Effector memory CD8-positive, alpha-beta T cell (primary cell): Measurements from ENCODE around the gene NEDD9.

Experiments used
- ATAC-seq: fragments of 150-1000 bp; cut with Tn5 transposase; replicated peaks from 2 replicates; pipeline ENCODE4 v1.10.0; 2021; ENCODE audit warnings: mild to moderate bottlenecking, moderate library complexity
- DNase-seq, 3 experiments: peaks; one replicate each; pipeline ENCODE4 v3.0.0; 2021
- H3K27ac Mint-ChIP-seq, 2 donors: one replicate each; pipeline ENCODE4 v1.8.0; 2022; ENCODE audit warnings: mild to moderate bottlenecking in 2 of 2, mixed read lengths in 2 of 2, moderate library complexity in 2 of 2
- H3K27me3 Mint-ChIP-seq, 2 donors: one replicate each; pipeline ENCODE4 v1.8.0; 2022; ENCODE audit warnings: mixed read lengths in 2 of 2
- H3K36me3 Mint-ChIP-seq: one replicate; pipeline ENCODE4 v1.8.0; 2022; ENCODE audit warnings: mild to moderate bottlenecking, moderate library complexity, mixed read lengths; ENCODE audit not compliant: insufficient read depth
- H3K4me1 Mint-ChIP-seq, 2 donors: one replicate each; pipeline ENCODE4 v1.8.0; 2022; ENCODE audit warnings: low read depth in 2 of 2, mixed read lengths in 2 of 2
- H3K4me3 Mint-ChIP-seq, 2 donors: one replicate each; pipeline ENCODE4 v1.8.0; 2022; ENCODE audit warnings: mild to moderate bottlenecking in 2 of 2, mixed read lengths in 2 of 2, moderate library complexity in 2 of 2
- H3K9me3 Mint-ChIP-seq, 2 donors: one replicate each; pipeline ENCODE4 v1.8.0; 2022; ENCODE audit warnings: mixed read lengths in 2 of 2

The NEDD9 gene

GRCh38 chr6:11236915-11237314 lies 4.4 kb upstream of the NEDD9 start:
- no peaks in the 10 kb centered on the region for H3K27me3 Mint-ChIP-seq
- no peak overlapping the region for H3K4me3 Mint-ChIP-seq
- H3K27ac Mint-ChIP-seq = peak overlapping the region; percentile 87 to 92
- no peaks in the 10 kb centered on the region for H3K9me3 Mint-ChIP-seq
- H3K4me1 Mint-ChIP-seq = peaks cover 36 to 48% of the 10 kb centered on the region in 2 donors
- peaks cover 21% of the 10 kb centered on the region for H3K36me3 Mint-ChIP-seq
- DNase-seq (no peak), ATAC-seq (no peak)

- Mint-ChIP-seq H3K4me3 (no peak overlapping the region), H3K27me3 (no peaks in the 10 kb centered on the region), H3K4me1 (peaks cover 39 to 49% of the 10 kb centered on the region in 2 donors), H3K9me3 (no peaks in the 10 kb centered on the region), H3K36me3 (peaks cover 22% of the 10 kb centered on the region), H3K27ac (peak overlapping the region; percentile 87 to 92)
- peak; percentile 29 to 33 (median 30) for DNase-seq
- peak; percentile 36 for ATAC-seq
Measured at GRCh38 chr6:11236076-11236750, 3.7 kb upstream of the NEDD9 start.

- peak overlapping the region in 1 of 2 donors; percentile 87 for H3K27ac Mint-ChIP-seq
- no peak for ATAC-seq
- H3K27me3 Mint-ChIP-seq = no peaks in the 10 kb centered on the region
- H3K4me3 Mint-ChIP-seq = no peak overlapping the region
- no peaks in the 10 kb centered on the region for H3K9me3 Mint-ChIP-seq
- peaks cover 18% of the 10 kb centered on the region for H3K36me3 Mint-ChIP-seq
- no peak for DNase-seq
- H3K4me1 Mint-ChIP-seq = peaks cover 42 to 51% of the 10 kb centered on the region in 2 donors
Measured at GRCh38 chr6:11235062-11235461, 2.6 kb upstream of the NEDD9 start.

- no peak for ATAC-seq
- Mint-ChIP-seq H3K27ac (peak overlapping the region; percentile 92 to 99), H3K4me1 (peaks cover 44 to 58% of the 10 kb centered on the region in 2 donors)
Measured at GRCh38 chr6:11233673-11234573, 1.5 kb upstream of the NEDD9 start.

GRCh38 chr6:11232770-11233626 lies 530 bp upstream of the NEDD9 start:
- ATAC-seq (peak; percentile 26), DNase-seq (no peak)
- Mint-ChIP-seq H3K36me3 (peaks cover 18% of the 10 kb centered on the region), H3K4me3 (peak overlapping the region; percentile 79 to 89), H3K9me3 (no peaks in the 10 kb centered on the region), H3K27me3 (no peaks in the 10 kb centered on the region), H3K27ac (peak overlapping the region; percentile 92 to 99), H3K4me1 (peaks cover 45 to 64% of the 10 kb centered on the region in 2 donors)

More at GRCh38 chr6:11233673-11234573, 1.5 kb upstream of the NEDD9 start:
- Mint-ChIP-seq H3K4me3 (peak overlapping the region; percentile 79 to 89), H3K36me3 (peaks cover 18% of the 10 kb centered on the region), H3K9me3 (no peaks in the 10 kb centered on the region), H3K27me3 (no peaks in the 10 kb centered on the region)
- DNase-seq = no peak

- H3K27ac Mint-ChIP-seq = peak overlapping the region; percentile 92 to 99
- H3K4me3 Mint-ChIP-seq = peak overlapping the region; percentile 79 to 89
- no peaks in the 10 kb centered on the region for H3K9me3 Mint-ChIP-seq
- no peak for ATAC-seq
- DNase-seq = no peak
- no peaks in the 10 kb centered on the region for H3K27me3 Mint-ChIP-seq
- peaks cover 15% of the 10 kb centered on the region for H3K36me3 Mint-ChIP-seq
- peaks cover 43 to 65% of the 10 kb centered on the region in 2 donors for H3K4me1 Mint-ChIP-seq
Measured at GRCh38 chr6:11231564-11232192, 790 bp downstream of the NEDD9 start.

GRCh38 chr6:11231108-11231463 lies 1.4 kb downstream of the NEDD9 start:
- H3K27ac Mint-ChIP-seq = peak overlapping the region; percentile 92 to 99
- no peak for DNase-seq
- peak overlapping the region; percentile 79 to 89 for H3K4me3 Mint-ChIP-seq
- no peaks in the 10 kb centered on the region for H3K9me3 Mint-ChIP-seq
- H3K27me3 Mint-ChIP-seq = no peaks in the 10 kb centered on the region
- peaks cover 14% of the 10 kb centered on the region for H3K36me3 Mint-ChIP-seq
- ATAC-seq = no peak
- peaks cover 37 to 59% of the 10 kb centered on the region in 2 donors for H3K4me1 Mint-ChIP-seq

- peak overlapping the region; percentile 79 to 89 for H3K4me3 Mint-ChIP-seq
- peaks cover 17% of the 10 kb centered on the region for H3K36me3 Mint-ChIP-seq
- peaks cover 37 to 59% of the 10 kb centered on the region in 2 donors for H3K4me1 Mint-ChIP-seq
- peak overlapping the region; percentile 55 to 99 for H3K27ac Mint-ChIP-seq
- no peak for DNase-seq
- H3K27me3 Mint-ChIP-seq = no peaks in the 10 kb centered on the region
- no peaks in the 10 kb centered on the region for H3K9me3 Mint-ChIP-seq
- ATAC-seq = no peak
Measured at GRCh38 chr6:11230158-11231107, 2.0 kb downstream of the NEDD9 start.

GRCh38 chr6:11229655-11230046 lies 2.8 kb downstream of the NEDD9 start:
- Mint-ChIP-seq H3K27ac (peak overlapping the region in 1 of 2 donors; percentile 99), H3K4me3 (peak overlapping the region; percentile 79 to 89)

GRCh38 chr6:11228935-11229654 lies 3.4 kb downstream of the NEDD9 start:
- H3K4me3 Mint-ChIP-seq = peak overlapping the region in 1 of 2 donors; percentile 89
- no peaks in the 10 kb centered on the region for H3K27me3 Mint-ChIP-seq
- peaks cover 30% of the 10 kb centered on the region for H3K36me3 Mint-ChIP-seq
- H3K4me1 Mint-ChIP-seq = peaks cover 47 to 71% of the 10 kb centered on the region in 2 donors
- peak overlapping the region in 1 of 2 donors; percentile 99 for H3K27ac Mint-ChIP-seq
- ATAC-seq (no peak), DNase-seq (no peak)
- H3K9me3 Mint-ChIP-seq = no peaks in the 10 kb centered on the region

More at GRCh38 chr6:11229655-11230046, 2.8 kb downstream of the NEDD9 start:
- DNase-seq = no peak
- Mint-ChIP-seq H3K27me3 (no peaks in the 10 kb centered on the region), H3K9me3 (no peaks in the 10 kb centered on the region), H3K36me3 (peaks cover 25% of the 10 kb centered on the region), H3K4me1 (peaks cover 42 to 66% of the 10 kb centered on the region in 2 donors)
- ATAC-seq = no peak

- Mint-ChIP-seq H3K27ac (peak overlapping the region in 1 of 2 donors; percentile 95), H3K27me3 (no peaks in the 10 kb centered on the region), H3K36me3 (peaks cover 33% of the 10 kb centered on the region), H3K4me3 (peak overlapping the region in 1 of 2 donors; percentile 0), H3K4me1 (peaks cover 49 to 76% of the 10 kb centered on the region in 2 donors), H3K9me3 (no peaks in the 10 kb centered on the region)
- no peak for DNase-seq
- no peak for ATAC-seq
Measured at GRCh38 chr6:11227698-11228097, 4.8 kb downstream of the NEDD9 start.
